ENCODE measurements around the gene SNTA1.
"Not testable (repeated sequence)": the region's sequence is repeated elsewhere in the genome, so short reads cannot be mapped to it uniquely, and the experiment has no call there.

Gene SNTA1

GRCh38 chr20:33393609-33394008 lies 50.0 kb downstream of the SNTA1 start:
- DNase-seq (ENCODE audit: low read depth in 3 of 3): no peak

DNA sequence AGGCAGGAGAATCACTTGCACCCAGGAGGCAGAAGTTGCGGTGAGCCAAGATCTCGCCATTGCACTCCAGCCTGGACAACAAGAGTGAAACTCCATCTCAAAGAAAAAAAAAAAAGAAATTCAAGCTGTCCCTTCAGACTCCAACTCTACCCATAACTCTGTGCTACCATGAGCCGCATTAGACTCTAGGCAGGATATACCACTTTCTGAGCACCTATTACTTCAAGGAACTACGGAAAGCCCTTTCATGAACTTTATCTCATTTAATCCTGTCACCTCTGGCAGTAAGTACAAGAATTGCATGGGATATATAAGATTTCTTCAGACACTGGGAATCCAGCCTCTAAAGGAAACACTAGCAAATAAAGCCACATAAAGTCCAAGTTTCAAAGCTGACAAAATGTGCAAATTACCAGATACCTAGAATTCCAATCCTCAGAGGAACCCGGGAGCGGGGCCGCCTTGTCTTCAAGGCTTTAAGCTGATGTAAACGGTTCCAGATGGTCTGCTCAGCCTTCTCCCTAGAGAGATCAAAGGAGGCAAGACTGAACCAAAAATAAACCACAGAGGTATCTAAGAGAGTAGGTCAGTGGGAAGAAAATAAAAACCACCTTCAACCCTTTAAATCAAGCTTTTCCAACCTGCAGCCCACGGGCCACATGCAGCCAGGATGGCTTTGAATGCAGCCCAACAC lies 51.7 kb downstream of the SNTA1 start:
- no peak for DNase-seq (ENCODE audit: low read depth in 3 of 3)

DNA sequence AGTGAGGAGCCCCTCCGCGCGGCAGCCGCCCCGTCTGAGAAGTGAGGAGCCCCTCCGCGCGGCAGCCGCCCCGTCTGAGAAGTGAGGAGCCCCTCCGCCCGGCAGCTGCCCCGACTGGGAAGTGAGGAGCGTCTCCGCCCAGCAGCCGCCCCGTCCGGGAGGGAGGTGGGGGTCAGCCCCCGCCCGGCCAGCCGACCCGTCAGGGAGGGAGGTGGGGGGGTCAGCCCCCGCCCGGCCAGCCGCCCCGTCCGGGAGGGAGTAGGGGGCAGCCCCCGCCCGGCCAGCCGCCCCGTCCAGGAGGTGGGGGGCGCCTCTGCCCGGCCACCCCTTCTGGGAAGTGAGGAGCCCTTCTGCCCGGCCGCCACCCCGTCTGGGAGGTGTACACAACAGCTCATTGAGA lies 54.2 kb downstream of the SNTA1 start:
- not testable (repeated sequence) for DNase-seq (ENCODE audit: low read depth in 3 of 3)

GRCh38 chr20:33388268-33388667 lies 55.3 kb downstream of the SNTA1 start:
- DNase-seq (ENCODE audit: low read depth in 3 of 3): no peak

- DNase-seq (ENCODE audit: low read depth in 3 of 3): no peak
Observed at GRCh38 chr20:33387177-33387576, 56.4 kb downstream of the SNTA1 start.

DNA sequence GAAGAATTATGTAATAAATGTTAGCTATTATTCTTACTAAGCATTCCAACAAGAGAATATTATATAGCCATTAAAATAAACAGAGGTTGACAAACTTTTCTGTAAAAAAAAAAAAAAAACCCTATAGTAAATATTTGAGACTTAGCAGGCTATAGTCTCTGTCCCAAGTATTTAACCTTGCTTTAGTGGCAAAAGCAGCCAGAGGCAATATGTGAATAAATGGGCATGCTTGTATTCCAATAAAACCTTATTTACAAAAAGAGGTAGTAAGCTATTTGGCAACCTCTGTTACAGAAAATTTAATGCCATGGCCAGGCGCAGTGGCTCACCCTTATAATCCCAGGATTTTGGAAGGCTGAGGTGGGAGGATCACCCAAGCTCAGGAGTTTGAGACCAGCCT lies 56.9 kb downstream of the SNTA1 start:
- DNase-seq (ENCODE audit: low read depth in 3 of 3): no peak

DNA sequence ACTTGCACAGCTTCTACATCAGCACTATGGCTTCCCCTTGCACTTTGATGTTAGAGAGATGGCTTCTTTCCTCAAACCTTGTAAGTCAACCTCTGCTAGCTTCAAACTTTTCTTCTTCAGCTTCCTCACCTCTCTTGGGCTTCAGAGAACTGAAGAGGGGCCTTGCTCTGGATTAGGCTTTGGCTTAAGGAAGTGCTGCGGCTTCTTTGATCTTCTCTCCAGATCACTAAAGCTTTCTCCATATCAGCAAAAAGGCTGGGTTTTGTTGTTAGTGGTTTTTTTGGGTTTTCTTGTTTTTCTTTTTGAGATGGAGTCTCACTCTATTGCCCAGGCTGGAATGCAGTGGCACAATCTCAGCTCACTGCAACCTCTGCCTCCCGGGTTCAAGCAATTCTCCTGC lies 66.2 kb downstream of the SNTA1 start:
- no peak for DNase-seq (ENCODE audit: low read depth in 3 of 3)

GRCh38 chr20:33373735-33374605 lies 69.6 kb downstream of the SNTA1 start:
- no peak for DNase-seq (ENCODE audit: low read depth in 3 of 3)

GRCh38 chr20:33372993-33373441 lies 70.5 kb downstream of the SNTA1 start:
- DNase-seq (ENCODE audit: low read depth in 3 of 3): no peak

DNA sequence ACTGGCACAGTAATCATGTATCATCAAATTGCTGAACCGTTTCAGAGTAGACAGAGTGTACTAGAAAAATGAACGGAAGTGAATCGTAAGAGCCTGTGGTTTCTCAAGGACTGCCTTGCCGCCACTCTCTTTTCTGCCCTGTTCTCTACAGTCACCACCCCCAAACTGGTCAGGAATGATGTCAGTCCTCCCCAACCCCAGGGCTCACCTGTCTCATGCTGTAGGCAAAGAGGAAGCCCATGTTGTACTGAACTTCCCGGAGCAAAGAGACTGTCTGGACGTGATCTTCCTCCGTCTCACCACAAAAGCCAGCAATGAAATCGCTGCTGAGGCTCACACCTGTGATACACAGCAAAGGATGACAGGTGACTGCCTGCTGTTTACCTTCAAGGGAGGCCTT lies 73.3 kb downstream of the SNTA1 start:
- peak in 1 of 3 experiments; percentile 45 for DNase-seq (ENCODE audit: low read depth in 3 of 3)

GRCh38 chr20:33362898-33363297 lies 80.7 kb downstream of the SNTA1 start:
- DNase-seq (ENCODE audit: low read depth in 3 of 3): no peak

DNA sequence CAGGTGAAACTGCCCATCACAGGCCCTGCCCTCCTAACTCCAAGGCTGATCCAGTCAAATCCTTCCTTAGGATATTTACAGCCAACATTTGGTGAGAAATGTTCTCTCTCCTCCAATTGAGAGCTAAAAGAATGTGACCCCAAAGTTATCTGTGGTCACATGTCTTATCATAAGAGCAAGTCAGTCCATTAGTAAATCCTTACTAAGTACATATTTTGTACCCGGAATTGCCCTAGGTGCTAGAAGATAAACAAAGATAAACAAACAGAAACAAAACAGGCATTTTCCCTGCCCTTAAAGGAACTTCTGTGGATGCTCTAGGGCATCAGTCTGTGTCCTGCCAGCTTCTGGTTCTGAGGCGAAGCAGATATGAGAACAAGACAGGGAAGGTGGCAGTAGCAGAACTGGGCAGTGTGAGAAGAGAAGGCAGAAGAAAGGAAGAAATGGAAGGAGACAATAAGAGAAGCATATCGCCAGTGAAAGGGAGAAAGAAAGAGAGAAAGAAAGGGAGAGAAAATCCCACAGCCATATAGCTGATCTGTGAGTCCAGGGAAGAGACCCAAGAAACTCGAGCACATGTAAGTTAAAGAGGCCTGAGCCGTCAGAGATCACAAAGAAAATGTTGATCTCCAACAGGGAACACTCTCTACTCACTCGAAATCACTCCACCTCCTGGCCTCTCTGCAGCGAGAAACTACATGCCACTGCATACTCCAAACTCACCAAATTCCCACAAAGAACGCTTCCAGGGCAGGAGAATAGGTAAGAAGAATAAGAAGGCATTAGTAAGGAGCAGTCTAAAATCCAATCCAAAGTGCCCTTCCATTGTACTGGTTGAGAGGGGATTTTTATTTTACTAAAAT lies 83.9 kb downstream of the SNTA1 start:
- DNase-seq (ENCODE audit: low read depth in 3 of 3): no peak
